ENCODE measurements around the gene TRPV6.

TRPV6 gene

GRCh38 chr7:142885311-142886230 lies at the start of gene TRPV6:
TSS of gene TRPV6 (minus strand) at chr7:142885745.
- ATAC-seq = no peak
- TF ChIP-seq ARNTL (CRISPR knock-in tag; IDR thresholded peaks at IDR 0.05; ENCODE audit: borderline replicate concordance, low read depth) (no peak), PPARA (CRISPR knock-in tag; IDR thresholded peaks at IDR 0.05; ENCODE audit: borderline replicate concordance) (no peak)

GRCh38 chr7:142934056-142934455 lies 48.5 kb upstream of the TRPV6 start:
- ATAC-seq = no peak
- TF ChIP-seq SNAI2 (CRISPR knock-in tag; IDR thresholded peaks at IDR 0.05) = no peak
- no peak for TF ChIP-seq PATZ1 (CRISPR knock-in tag; IDR thresholded peaks at IDR 0.05; ENCODE audit: borderline replicate concordance)
- TF ChIP-seq TSHZ2 (CRISPR knock-in tag; IDR thresholded peaks at IDR 0.05) = no peak
- no peak for TF ChIP-seq ZNF8 (CRISPR knock-in tag; IDR thresholded peaks at IDR 0.05)
- no peak for TF ChIP-seq ZC3H10 (CRISPR knock-in tag; IDR thresholded peaks at IDR 0.05)
- TF ChIP-seq RARB (CRISPR knock-in tag; IDR thresholded peaks at IDR 0.05) = no peak
- no peak for TF ChIP-seq TCF4 (CRISPR knock-in tag; IDR thresholded peaks at IDR 0.05; ENCODE audit: borderline replicate concordance)
- TF ChIP-seq ZNF565 (CRISPR knock-in tag; conservative IDR thresholded peaks at IDR 0.05; ENCODE audit: low read depth) = no peak
- TF ChIP-seq POU6F1 (CRISPR knock-in tag; IDR thresholded peaks at IDR 0.05; ENCODE audit: borderline replicate concordance, low read depth) = no peak
- TF ChIP-seq ARNTL (CRISPR knock-in tag; IDR thresholded peaks at IDR 0.05; ENCODE audit: borderline replicate concordance, low read depth) = no peak
- TF ChIP-seq TOX (CRISPR knock-in tag; IDR thresholded peaks at IDR 0.05; ENCODE audit: borderline replicate concordance) = no peak
- TF ChIP-seq BACH2 (CRISPR knock-in tag; IDR thresholded peaks at IDR 0.05; ENCODE audit: borderline replicate concordance) = no peak
- TF ChIP-seq GLIS3 (CRISPR knock-in tag; IDR thresholded peaks at IDR 0.05) = no peak

GRCh38 chr7:142933624-142934023 lies 48.1 kb upstream of the TRPV6 start, which contains the start of gene TRPV5:
TSS of gene TRPV5 (minus strand) at chr7:142933746. CDS start at chr7:142933459, 287 bp downstream.
- ATAC-seq = no peak; the same call in 2 of the 3 replicates
- no peak for TF ChIP-seq PATZ1 (CRISPR knock-in tag; IDR thresholded peaks at IDR 0.05; ENCODE audit: borderline replicate concordance)
- TF ChIP-seq ARNTL (CRISPR knock-in tag; IDR thresholded peaks at IDR 0.05; ENCODE audit: borderline replicate concordance, low read depth) = no peak
- no peak for TF ChIP-seq ZNF8 (CRISPR knock-in tag; IDR thresholded peaks at IDR 0.05)
- no peak for TF ChIP-seq ESRRG (CRISPR knock-in tag; IDR thresholded peaks at IDR 0.05)
- no peak for TF ChIP-seq PPARA (CRISPR knock-in tag; IDR thresholded peaks at IDR 0.05; ENCODE audit: borderline replicate concordance)
- no peak for TF ChIP-seq TOX (CRISPR knock-in tag; IDR thresholded peaks at IDR 0.05; ENCODE audit: borderline replicate concordance)
- TF ChIP-seq BACH2 (CRISPR knock-in tag; IDR thresholded peaks at IDR 0.05; ENCODE audit: borderline replicate concordance) = no peak
- TF ChIP-seq TCF4 (CRISPR knock-in tag; IDR thresholded peaks at IDR 0.05; ENCODE audit: borderline replicate concordance) = no peak
- TF ChIP-seq ZNF565 (CRISPR knock-in tag; conservative IDR thresholded peaks at IDR 0.05; ENCODE audit: low read depth) = no peak
- no peak for TF ChIP-seq GLIS3 (CRISPR knock-in tag; IDR thresholded peaks at IDR 0.05)
- no peak for TF ChIP-seq ISL1 (CRISPR knock-in tag; IDR thresholded peaks at IDR 0.05)
- TF ChIP-seq CSDC2 (CRISPR knock-in tag; IDR thresholded peaks at IDR 0.05) = no peak
- no peak for TF ChIP-seq RARB (CRISPR knock-in tag; IDR thresholded peaks at IDR 0.05)
- no peak for TF ChIP-seq ZNF70 (CRISPR knock-in tag; IDR thresholded peaks at IDR 0.05)
- TF ChIP-seq ZC3H10 (CRISPR knock-in tag; IDR thresholded peaks at IDR 0.05) = no peak
- TF ChIP-seq SNAI2 (CRISPR knock-in tag; IDR thresholded peaks at IDR 0.05) = no peak
- no peak for TF ChIP-seq ZFP3 (CRISPR knock-in tag; IDR thresholded peaks at IDR 0.05)

Measured in SK-N-SH treated with all-trans-retinoic acid at 6 μM for 48 hours (cell line).